ENCODE data around the gene LSM14B.

DNA sequence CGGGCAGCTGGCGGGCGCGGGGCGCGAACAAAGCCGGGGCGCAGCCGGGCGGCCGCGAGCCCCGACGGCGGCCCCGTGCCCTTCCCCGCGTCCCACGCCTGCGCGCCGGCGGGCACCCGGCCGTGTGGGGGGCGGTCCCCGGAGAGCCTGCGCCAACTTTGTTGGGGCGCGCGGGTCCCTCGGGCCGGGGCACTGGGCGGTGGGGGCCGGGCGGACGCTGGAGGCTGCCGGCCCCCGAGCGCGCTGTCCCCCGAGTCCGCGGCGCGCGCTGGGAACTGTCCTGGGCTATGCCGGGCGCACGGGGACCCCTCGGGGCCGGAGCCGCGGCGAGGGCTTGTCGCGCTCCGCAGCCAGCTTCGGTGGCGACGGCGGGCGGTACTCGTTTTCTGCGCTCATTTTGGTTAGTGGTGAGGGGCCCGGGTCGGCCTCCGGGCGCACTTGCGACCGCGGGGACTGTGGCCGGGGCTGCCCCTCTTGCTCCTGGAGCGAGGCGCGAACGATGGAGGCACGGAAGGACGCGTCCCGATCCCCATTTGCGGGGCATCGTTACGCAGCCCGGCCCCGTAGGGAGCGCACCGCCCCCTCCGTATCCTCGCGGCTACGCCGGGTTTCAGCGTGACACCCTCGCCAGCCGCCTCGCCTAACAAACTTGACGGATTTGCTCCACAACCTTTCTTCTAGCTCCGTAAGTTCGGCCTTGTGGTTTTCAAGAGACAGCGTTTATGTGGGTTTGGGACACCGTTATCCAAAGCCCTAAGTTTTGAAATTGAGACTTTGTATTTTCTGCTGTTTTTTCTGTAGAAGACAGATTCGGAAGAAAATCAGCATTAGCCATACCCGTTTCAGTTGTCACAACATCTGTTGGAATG, 21.9 kb downstream of the LSM14B start:
- TF ChIP-seq EP300 (IDR thresholded peaks at IDR 0.05) = no peak
- TF ChIP-seq, protein P1, sequence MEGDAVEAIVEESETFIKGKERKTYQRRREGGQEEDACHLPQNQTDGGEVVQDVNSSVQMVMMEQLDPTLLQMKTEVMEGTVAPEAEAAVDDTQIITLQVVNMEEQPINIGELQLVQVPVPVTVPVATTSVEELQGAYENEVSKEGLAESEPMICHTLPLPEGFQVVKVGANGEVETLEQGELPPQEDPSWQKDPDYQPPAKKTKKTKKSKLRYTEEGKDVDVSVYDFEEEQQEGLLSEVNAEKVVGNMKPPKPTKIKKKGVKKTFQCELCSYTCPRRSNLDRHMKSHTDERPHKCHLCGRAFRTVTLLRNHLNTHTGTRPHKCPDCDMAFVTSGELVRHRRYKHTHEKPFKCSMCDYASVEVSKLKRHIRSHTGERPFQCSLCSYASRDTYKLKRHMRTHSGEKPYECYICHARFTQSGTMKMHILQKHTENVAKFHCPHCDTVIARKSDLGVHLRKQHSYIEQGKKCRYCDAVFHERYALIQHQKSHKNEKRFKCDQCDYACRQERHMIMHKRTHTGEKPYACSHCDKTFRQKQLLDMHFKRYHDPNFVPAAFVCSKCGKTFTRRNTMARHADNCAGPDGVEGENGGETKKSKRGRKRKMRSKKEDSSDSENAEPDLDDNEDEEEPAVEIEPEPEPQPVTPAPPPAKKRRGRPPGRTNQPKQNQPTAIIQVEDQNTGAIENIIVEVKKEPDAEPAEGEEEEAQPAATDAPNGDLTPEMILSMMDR (IDR thresholded peaks at IDR 0.05) = no peak

Data from suprapubic skin (tissue), 3 donors.